Endodermal cell (in vitro differentiated cells): ENCODE measurements around the gene OSBPL3. TPM values are rescaled to one million over a fixed set of nuclear protein-coding genes. Genes with fewer than 3 reads are reported as not detected.

ENCODE experiments used
- DNase-seq: peaks from one replicate; pipeline ENCODE4 v3.0.0-alpha.2; 2017
- H3K27ac ChIP-seq: 2 replicates; pipeline ENCODE4 v1.5.1; 2013; ENCODE audit warnings: mild to moderate bottlenecking, low read depth, low read length, moderate library complexity
- H3K27me3 ChIP-seq: 2 replicates; pipeline ENCODE4 v1.6.1; 2013; ENCODE audit warnings: mild to moderate bottlenecking, low read length, moderate library complexity; ENCODE audit not compliant: insufficient read depth, control insufficient read depth, poor library complexity, severe bottlenecking
- H3K36me3 ChIP-seq: 2 replicates; pipeline ENCODE4 v1.7.0; 2013; ENCODE audit warnings: mild to moderate bottlenecking, low read length, moderate library complexity; ENCODE audit not compliant: control insufficient read depth, insufficient read depth
- H3K4me1 ChIP-seq: one replicate; pipeline ENCODE4 v1.7.0; 2013; ENCODE audit warnings: low read length; ENCODE audit not compliant: control insufficient read depth, insufficient read depth
- H3K4me3 ChIP-seq: 2 replicates; pipeline ENCODE4 v1.5.1; 2013; ENCODE audit warnings: mild to moderate bottlenecking, low read length, moderate library complexity
- H3K9ac ChIP-seq: 2 replicates; pipeline ENCODE4 v1.6.1; 2013; ENCODE audit warnings: mild to moderate bottlenecking, low read length, moderate library complexity; ENCODE audit not compliant: poor library complexity, severe bottlenecking; ENCODE audit errors: extremely low read depth
- H3K9me3 ChIP-seq: 2 replicates; pipeline ENCODE4 v1.6.1; 2013; ENCODE audit warnings: mild to moderate bottlenecking, low read length, moderate library complexity; ENCODE audit not compliant: control insufficient read depth
- H3K27ac Mint-ChIP-seq: 2 replicates; pipeline ENCODE4 v1.8.0; 2020; ENCODE audit warnings: mixed read lengths
- H3K27me3 Mint-ChIP-seq: 2 replicates; pipeline ENCODE4 v1.8.0; 2021; ENCODE audit warnings: mild to moderate bottlenecking, mixed read lengths; ENCODE audit not compliant: insufficient read depth
- H3K36me3 Mint-ChIP-seq: 2 replicates; pipeline ENCODE4 v1.8.0; 2020; ENCODE audit warnings: low read depth, mixed read lengths
- H3K4me1 Mint-ChIP-seq: 2 replicates; pipeline ENCODE4 v1.8.0; 2020; ENCODE audit warnings: mixed read lengths
- H3K4me3 Mint-ChIP-seq: 2 replicates; pipeline ENCODE4 v1.8.0; 2020; ENCODE audit warnings: mild to moderate bottlenecking, moderate library complexity, mixed read lengths
- H3K9me3 Mint-ChIP-seq: 2 replicates; pipeline ENCODE4 v1.8.0; 2020; ENCODE audit warnings: mild to moderate bottlenecking, mixed read lengths
- WGBS, 2 experiments: methylation state at CpG; one replicate each; pipeline versions ENCODE4 v1.1.5 to v1.1.7; 2013; ENCODE audit warnings: missing lambda C conversion rate in 2 of 2, mixed read lengths in 1 of 2; ENCODE audit not compliant: insufficient coverage in 1 of 2, insufficient read length in 1 of 2; 5-methylcytosine and 5-hydroxymethylcytosine counted together
- total RNA-seq, 2 donors: library from RNA; stranded (reverse); fragmentation: NEBNext Ultra II Directional in 1 of 2; extraction: Animal tissue kit (Norgen Biotek cat#: 25700) in 1 of 2; gene quantifications; 2 replicates in 1 of 2; 3 replicates in 1 of 2; pipeline ENCODE4 v1.2.1, GENCODE V29; 2021
- TF ChIP-seq, protein P1 (sequence below): fragments of 200-600 bp; sonication (generic); conservative IDR thresholded peaks from 2 replicates; pipeline ENCODE4 v1.5.0; 2021; ENCODE audit warnings: antibody characterized with exemption, mild to moderate bottlenecking

OSBPL3 gene
- total RNA-seq, 2 donors from 2014 or later: 9.8 to 11.3 TPM

GRCh38 chr7:24769014-24769830 is 210.8 kb downstream of the OSBPL3 start:
- Histone ChIP-seq H3K27me3 (no peaks in the 10 kb centered on the region), H3K9ac (no peak overlapping the region), H3K4me1 (no peaks in the 10 kb centered on the region), H3K9me3 (no peaks in the 10 kb centered on the region), H3K4me3 (no peak overlapping the region), H3K27ac (no peak overlapping the region), H3K36me3 (no peaks in the 10 kb centered on the region)
- peaks cover 7% of the 10 kb centered on the region for H3K27me3 Mint-ChIP-seq
- H3K4me3 Mint-ChIP-seq: no peak overlapping the region
- TF ChIP-seq, protein P1, sequence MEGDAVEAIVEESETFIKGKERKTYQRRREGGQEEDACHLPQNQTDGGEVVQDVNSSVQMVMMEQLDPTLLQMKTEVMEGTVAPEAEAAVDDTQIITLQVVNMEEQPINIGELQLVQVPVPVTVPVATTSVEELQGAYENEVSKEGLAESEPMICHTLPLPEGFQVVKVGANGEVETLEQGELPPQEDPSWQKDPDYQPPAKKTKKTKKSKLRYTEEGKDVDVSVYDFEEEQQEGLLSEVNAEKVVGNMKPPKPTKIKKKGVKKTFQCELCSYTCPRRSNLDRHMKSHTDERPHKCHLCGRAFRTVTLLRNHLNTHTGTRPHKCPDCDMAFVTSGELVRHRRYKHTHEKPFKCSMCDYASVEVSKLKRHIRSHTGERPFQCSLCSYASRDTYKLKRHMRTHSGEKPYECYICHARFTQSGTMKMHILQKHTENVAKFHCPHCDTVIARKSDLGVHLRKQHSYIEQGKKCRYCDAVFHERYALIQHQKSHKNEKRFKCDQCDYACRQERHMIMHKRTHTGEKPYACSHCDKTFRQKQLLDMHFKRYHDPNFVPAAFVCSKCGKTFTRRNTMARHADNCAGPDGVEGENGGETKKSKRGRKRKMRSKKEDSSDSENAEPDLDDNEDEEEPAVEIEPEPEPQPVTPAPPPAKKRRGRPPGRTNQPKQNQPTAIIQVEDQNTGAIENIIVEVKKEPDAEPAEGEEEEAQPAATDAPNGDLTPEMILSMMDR: no peak
- 91 to 95% methylated on average over 6 to 9 of the region's 9 CpGs for WGBS, 2 experiments
- no peaks in the 10 kb centered on the region for H3K9me3 Mint-ChIP-seq
- H3K27ac Mint-ChIP-seq: no peak overlapping the region
- DNase-seq: no peak
- H3K36me3 Mint-ChIP-seq: no peaks in the 10 kb centered on the region
- peaks cover 3% of the 10 kb centered on the region for H3K4me1 Mint-ChIP-seq

- Histone ChIP-seq H3K4me1 (no peaks in the 10 kb centered on the region), H3K4me3 (no peak overlapping the region), H3K36me3 (no peaks in the 10 kb centered on the region), H3K9me3 (no peaks in the 10 kb centered on the region), H3K27ac (no peak overlapping the region), H3K27me3 (no peaks in the 10 kb centered on the region), H3K9ac (no peak overlapping the region)
- Mint-ChIP-seq H3K27me3 (peaks cover 10% of the 10 kb centered on the region), H3K9me3 (no peaks in the 10 kb centered on the region), H3K4me1 (peaks cover 3% of the 10 kb centered on the region), H3K4me3 (no peak overlapping the region), H3K36me3 (no peaks in the 10 kb centered on the region), H3K27ac (no peak overlapping the region)
- DNase-seq: no peak
- 82 to 96% methylated on average over 4 to 9 of the region's 9 CpGs for WGBS, 2 experiments
- TF ChIP-seq, protein P1: peak; percentile 50
These were observed 212.0 kb downstream of the OSBPL3 start for GRCh38 chr7:24767878-24768569.

GRCh38 chr7:24764972-24765744 is 214.8 kb downstream of the OSBPL3 start:
- Histone ChIP-seq H3K9me3 (no peaks in the 10 kb centered on the region), H3K36me3 (no peaks in the 10 kb centered on the region), H3K4me3 (no peak overlapping the region), H3K9ac (no peak overlapping the region), H3K27ac (no peak overlapping the region), H3K4me1 (no peaks in the 10 kb centered on the region), H3K27me3 (peaks cover 2% of the 10 kb centered on the region)
- no peaks in the 10 kb centered on the region for H3K36me3 Mint-ChIP-seq
- 88 to 92% methylated on average over 7 to 8 of the region's 8 CpGs for WGBS, 2 experiments
- no peaks in the 10 kb centered on the region for H3K9me3 Mint-ChIP-seq
- H3K27ac Mint-ChIP-seq: no peak overlapping the region
- H3K4me3 Mint-ChIP-seq: no peak overlapping the region
- no peak for DNase-seq
- H3K4me1 Mint-ChIP-seq: peaks cover 3% of the 10 kb centered on the region
- H3K27me3 Mint-ChIP-seq: peaks cover 21% of the 10 kb centered on the region
- TF ChIP-seq, protein P1: no peak
